SK-N-MC (cell line): ENCODE data around the gene PTPRN2.

Experiments used
- EZH2 ChIP-seq: fragments of 200-600 bp; sonication (generic); IDR thresholded peaks from one replicate; pipeline ENCODE4 v1.6.1; 2017; ENCODE audit warnings: antibody characterized with exemption
- FOXP2 ChIP-seq: optimal IDR thresholded peaks from 2 replicates; pipeline ENCODE3; 2011; ENCODE audit warnings: mild to moderate bottlenecking, moderate library complexity; ENCODE audit not compliant: insufficient read depth; ENCODE audit errors: extremely low read length, control extremely low read depth

DNA sequence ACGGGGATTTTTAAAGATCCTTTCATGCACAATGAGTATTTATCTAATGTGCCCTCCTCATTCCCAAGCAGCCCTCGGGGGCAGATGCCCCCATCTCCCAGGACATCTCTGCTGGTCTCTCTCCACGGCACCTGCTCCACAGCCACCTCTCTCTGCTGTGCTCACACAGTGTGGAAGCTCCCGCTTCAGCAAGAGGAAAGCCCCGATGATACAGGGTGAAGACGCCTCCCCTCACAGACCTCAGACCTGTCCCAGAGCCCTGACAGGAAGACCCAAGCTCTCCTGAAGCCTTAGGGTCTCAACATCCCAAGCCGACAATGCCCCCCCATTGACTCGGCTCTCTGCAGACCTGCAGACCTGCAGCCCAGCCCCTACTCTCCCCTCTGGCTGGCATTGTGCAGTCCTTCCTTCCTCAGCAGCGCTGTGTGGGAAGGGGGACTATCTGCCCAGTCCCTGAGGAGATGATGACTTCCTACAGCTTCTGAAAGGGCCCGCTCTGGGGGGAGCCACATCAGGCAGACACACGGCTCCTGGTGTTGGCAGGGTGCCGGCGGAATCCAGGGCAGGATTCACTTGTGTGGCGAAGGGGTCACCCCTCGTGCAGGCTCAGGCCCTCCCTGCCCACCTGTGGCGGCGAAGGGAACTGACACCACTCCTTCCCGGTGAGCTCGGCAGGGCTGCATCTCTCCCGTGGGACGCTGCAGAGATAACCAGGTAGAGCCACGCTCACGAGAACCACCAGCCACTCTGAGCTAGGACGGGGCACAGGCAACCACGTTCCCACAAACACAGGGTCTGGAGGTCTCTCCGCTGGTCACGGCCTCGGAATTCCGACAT is 61.8 kb downstream of the PTPRN2 start:
- TF ChIP-seq EZH2: no peak
- TF ChIP-seq FOXP2: no peak
